ENCODE results near the gene KCNF1. TPM values are rescaled to one million over a fixed set of nuclear protein-coding genes. Genes with fewer than 3 reads are reported as not detected.

Gene KCNF1
- total RNA-seq, 2 donors from 2014 or later = not detected

GRCh38 chr2:10885094-10885860 is 26.5 kb upstream of the KCNF1 start:
- Mint-ChIP-seq H3K4me3 (no peak overlapping the region), H3K27me3 (peaks cover 13 to 14% of the 10 kb centered on the region in 2 donors), H3K27ac (no peak overlapping the region), H3K4me1 (ENCODE audit: low read depth in 2 of 2) (no peaks in the 10 kb centered on the region), H3K9me3 (no peaks in the 10 kb centered on the region), H3K36me3 (no peaks in the 10 kb centered on the region)
- DNase-seq (ENCODE audit: low spot score) (no peak), ATAC-seq (no peak)

GRCh38 chr2:10887476-10887875 is 24.3 kb upstream of the KCNF1 start:
- H3K4me1 Mint-ChIP-seq (ENCODE audit: low read depth in 2 of 2) = no peaks in the 10 kb centered on the region
- ATAC-seq (no peak), DNase-seq (ENCODE audit: low spot score) (no peak)
- no peak overlapping the region for H3K4me3 Mint-ChIP-seq
- no peak overlapping the region for H3K27ac Mint-ChIP-seq
- no peaks in the 10 kb centered on the region for H3K9me3 Mint-ChIP-seq
- H3K27me3 Mint-ChIP-seq = peaks cover 19 to 21% of the 10 kb centered on the region in 2 donors
- no peaks in the 10 kb centered on the region for H3K36me3 Mint-ChIP-seq

- peaks cover 26 to 38% of the 10 kb centered on the region in 2 donors for H3K27me3 Mint-ChIP-seq
- no peak overlapping the region for H3K4me3 Mint-ChIP-seq
- H3K27ac Mint-ChIP-seq = no peak overlapping the region
- H3K9me3 Mint-ChIP-seq = no peaks in the 10 kb centered on the region
- no peaks in the 10 kb centered on the region for H3K36me3 Mint-ChIP-seq
- ATAC-seq (no peak), DNase-seq (ENCODE audit: low spot score) (no peak)
- H3K4me1 Mint-ChIP-seq (ENCODE audit: low read depth in 2 of 2) = no peaks in the 10 kb centered on the region
Measured at GRCh38 chr2:10889651-10890215, 22.0 kb upstream of the KCNF1 start.

DNA sequence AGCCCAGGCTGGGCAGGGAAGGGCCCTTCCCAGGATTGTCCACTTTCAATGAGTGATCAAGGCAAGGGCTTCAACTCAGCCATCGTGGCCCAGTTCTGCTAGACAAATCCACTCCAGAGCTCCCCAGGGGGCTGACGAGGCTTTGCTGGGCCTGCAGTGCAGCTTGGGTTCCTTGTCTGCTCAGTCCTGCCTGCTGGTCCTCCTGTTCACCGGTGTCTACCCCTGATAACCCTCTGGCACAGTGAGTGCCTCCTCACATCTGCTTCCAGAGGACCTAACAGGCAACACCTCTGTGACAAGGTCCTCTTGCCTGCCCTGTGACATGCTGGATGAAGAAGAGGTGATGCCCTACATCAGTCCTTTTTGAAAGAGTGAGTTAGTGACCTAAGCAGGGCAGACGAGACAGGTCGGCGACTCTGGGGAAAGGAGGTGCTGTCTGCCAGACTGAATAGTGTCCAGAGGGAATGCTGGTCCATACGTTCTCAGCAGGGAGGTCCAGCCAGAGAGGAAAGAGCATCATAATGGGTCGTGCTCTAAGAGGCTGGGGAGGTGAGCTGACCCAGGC is 20.9 kb upstream of the KCNF1 start:
- Mint-ChIP-seq H3K4me3 (no peak overlapping the region), H3K9me3 (no peaks in the 10 kb centered on the region), H3K36me3 (no peaks in the 10 kb centered on the region), H3K27me3 (peaks cover 29 to 43% of the 10 kb centered on the region in 2 donors), H3K4me1 (ENCODE audit: low read depth in 2 of 2) (no peaks in the 10 kb centered on the region), H3K27ac (no peak overlapping the region)
- DNase-seq (ENCODE audit: low spot score) (no peak), ATAC-seq (no peak)

DNA sequence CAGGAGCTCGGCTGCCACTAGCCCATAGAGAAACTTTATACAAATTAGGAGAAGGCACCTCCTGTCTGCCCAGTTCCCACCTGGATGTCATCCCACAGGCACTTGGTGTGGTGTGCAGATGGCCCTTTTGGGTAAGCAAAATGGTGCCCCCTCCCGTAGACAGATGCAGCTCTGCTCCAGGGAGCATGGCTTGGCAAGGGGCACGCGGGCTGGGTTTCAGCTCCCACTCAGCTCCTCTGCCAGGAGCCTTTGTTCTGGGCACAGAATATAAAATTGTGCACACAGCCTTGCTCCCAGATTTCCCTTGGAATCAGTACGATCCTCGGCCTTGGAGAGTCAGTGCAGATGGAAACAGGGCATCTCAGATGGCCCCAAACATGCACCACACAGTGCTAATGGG is 20.3 kb upstream of the KCNF1 start:
- H3K36me3 Mint-ChIP-seq = no peaks in the 10 kb centered on the region
- no peak for DNase-seq (ENCODE audit: low spot score)
- H3K4me3 Mint-ChIP-seq = no peak overlapping the region
- ATAC-seq = no peak
- H3K27ac Mint-ChIP-seq = no peak overlapping the region
- peaks cover 33 to 49% of the 10 kb centered on the region in 2 donors for H3K27me3 Mint-ChIP-seq
- H3K9me3 Mint-ChIP-seq = no peaks in the 10 kb centered on the region
- H3K4me1 Mint-ChIP-seq (ENCODE audit: low read depth in 2 of 2) = no peaks in the 10 kb centered on the region

GRCh38 chr2:10891848-10892247 is 19.9 kb upstream of the KCNF1 start:
- no peaks in the 10 kb centered on the region for H3K4me1 Mint-ChIP-seq (ENCODE audit: low read depth in 2 of 2)
- H3K36me3 Mint-ChIP-seq = no peaks in the 10 kb centered on the region
- no peaks in the 10 kb centered on the region for H3K9me3 Mint-ChIP-seq
- DNase-seq (ENCODE audit: low spot score) (no peak), ATAC-seq (no peak)
- peaks cover 33 to 50% of the 10 kb centered on the region in 2 donors for H3K27me3 Mint-ChIP-seq
- no peak overlapping the region for H3K4me3 Mint-ChIP-seq
- H3K27ac Mint-ChIP-seq = no peak overlapping the region

GRCh38 chr2:10892316-10892715 is 19.4 kb upstream of the KCNF1 start:
- no peaks in the 10 kb centered on the region for H3K4me1 Mint-ChIP-seq (ENCODE audit: low read depth in 2 of 2)
- H3K27me3 Mint-ChIP-seq = peaks cover 36 to 50% of the 10 kb centered on the region in 2 donors
- no peak overlapping the region for H3K4me3 Mint-ChIP-seq
- H3K36me3 Mint-ChIP-seq = no peaks in the 10 kb centered on the region
- no peak overlapping the region for H3K27ac Mint-ChIP-seq
- H3K9me3 Mint-ChIP-seq = no peaks in the 10 kb centered on the region
- no peak for DNase-seq (ENCODE audit: low spot score)
- ATAC-seq = no peak

DNA sequence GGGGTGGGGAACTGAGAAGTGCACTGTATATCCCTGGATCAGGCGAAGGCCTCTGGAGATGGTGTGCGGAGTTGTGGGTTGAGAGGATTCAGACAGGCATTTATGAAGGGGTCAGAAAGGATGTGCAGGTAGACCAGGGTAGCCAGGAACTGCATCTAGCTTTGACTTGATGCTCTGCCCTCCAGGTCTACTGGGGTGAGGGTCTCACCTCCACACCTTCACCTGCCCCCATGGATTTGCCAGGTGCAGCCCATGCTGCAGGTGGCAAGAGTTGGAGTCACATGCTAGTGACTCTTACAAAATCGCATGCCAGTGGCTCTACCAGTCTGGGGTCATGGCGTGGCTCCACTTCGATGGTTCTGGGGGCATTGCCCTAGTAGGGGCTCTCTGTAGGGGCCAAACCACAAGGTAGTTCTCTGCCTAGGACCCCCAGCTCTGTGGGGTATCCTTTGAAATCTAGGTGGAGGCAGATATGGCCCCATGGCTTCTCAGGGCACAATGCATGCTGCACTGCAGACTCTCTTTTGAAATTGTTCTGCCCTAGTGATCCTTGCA is 18.9 kb upstream of the KCNF1 start:
- Mint-ChIP-seq H3K36me3 (no peaks in the 10 kb centered on the region), H3K27me3 (peaks cover 34 to 50% of the 10 kb centered on the region in 2 donors), H3K4me3 (no peak overlapping the region), H3K27ac (no peak overlapping the region), H3K4me1 (ENCODE audit: low read depth in 2 of 2) (no peaks in the 10 kb centered on the region), H3K9me3 (no peaks in the 10 kb centered on the region)
- DNase-seq (ENCODE audit: low spot score) (no peak), ATAC-seq (no peak)

DNA sequence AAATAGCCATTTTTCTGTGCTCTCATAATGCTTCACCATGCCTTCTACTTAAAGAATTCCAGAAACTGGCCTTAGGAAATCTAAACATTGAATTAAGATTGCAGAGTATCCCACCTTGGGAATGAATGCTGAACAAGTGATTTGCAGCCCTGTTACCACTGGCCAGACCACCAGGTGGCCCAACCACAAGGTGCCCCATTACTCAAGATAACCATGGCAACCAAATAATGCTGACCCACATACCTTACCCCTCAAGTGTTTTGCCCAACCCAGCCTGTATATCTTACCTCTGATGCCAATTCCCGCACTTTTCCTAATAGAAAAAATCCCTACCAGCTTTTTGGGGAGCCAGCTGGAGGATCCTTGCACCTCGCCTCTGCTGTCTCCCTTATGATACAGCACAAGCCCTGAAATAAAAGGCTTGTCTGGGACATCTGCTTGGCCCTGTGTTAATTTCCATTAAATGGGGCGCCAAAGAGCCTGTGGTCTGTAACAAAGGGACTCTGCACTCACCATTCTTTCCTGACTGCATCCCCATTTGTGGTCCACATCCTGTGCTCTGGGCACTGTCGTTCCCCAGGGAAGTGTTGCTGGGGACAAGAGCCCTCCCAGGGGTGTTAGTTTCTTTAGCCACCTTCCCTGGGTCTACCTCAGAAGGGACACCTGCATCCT is 17.3 kb upstream of the KCNF1 start:
- H3K27me3 Mint-ChIP-seq = peaks cover 29 to 49% of the 10 kb centered on the region in 2 donors
- H3K4me1 Mint-ChIP-seq (ENCODE audit: low read depth in 2 of 2) = no peaks in the 10 kb centered on the region
- H3K27ac Mint-ChIP-seq = no peak overlapping the region
- H3K36me3 Mint-ChIP-seq = no peaks in the 10 kb centered on the region
- H3K4me3 Mint-ChIP-seq = no peak overlapping the region
- no peaks in the 10 kb centered on the region for H3K9me3 Mint-ChIP-seq
- no peak for ATAC-seq
- no peak for DNase-seq (ENCODE audit: low spot score)

DNA sequence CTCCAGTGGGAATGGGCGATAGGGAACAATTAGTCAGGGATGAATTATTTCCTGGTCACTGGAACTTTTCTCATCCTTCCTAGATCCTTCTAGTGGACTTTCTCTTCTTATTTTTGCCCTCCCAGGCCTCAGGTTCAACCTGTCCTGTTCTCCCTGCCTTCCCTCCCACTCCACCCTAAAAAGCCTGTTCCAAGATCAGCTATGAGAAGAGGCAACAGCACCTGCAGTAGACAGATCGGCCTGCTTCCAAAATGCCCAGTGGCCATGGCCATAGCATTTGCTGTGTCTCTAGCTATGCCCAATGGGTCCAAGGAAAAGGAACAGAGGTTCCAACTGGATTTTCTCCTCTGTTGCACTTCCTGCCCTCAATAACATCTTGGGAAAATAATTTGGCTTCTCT is 16.5 kb upstream of the KCNF1 start:
- H3K36me3 Mint-ChIP-seq = no peaks in the 10 kb centered on the region
- H3K4me3 Mint-ChIP-seq = no peak overlapping the region
- peaks cover 29 to 48% of the 10 kb centered on the region in 2 donors for H3K27me3 Mint-ChIP-seq
- no peaks in the 10 kb centered on the region for H3K4me1 Mint-ChIP-seq (ENCODE audit: low read depth in 2 of 2)
- ATAC-seq (no peak), DNase-seq (ENCODE audit: low spot score) (no peak)
- H3K27ac Mint-ChIP-seq = no peak overlapping the region
- no peaks in the 10 kb centered on the region for H3K9me3 Mint-ChIP-seq

DNA sequence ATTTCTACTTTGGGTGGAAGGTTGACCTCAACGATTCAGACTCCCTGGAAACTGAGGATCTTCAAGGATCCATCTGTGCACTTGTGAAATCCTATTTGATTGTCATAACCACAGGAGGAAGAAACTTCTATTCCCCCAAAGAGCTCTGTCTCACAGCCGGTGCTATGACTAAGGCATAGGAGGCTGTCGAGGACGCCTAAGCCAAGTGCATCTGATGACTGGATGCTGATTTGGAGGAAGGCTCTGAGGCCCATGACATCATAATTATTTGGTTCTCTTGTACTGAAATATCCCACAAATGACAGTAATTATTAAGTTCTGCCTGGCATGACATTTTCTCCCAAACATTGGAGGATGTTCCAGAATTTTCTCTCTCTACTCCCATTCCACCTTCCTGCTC is 13.8 kb upstream of the KCNF1 start:
- Mint-ChIP-seq H3K36me3 (no peaks in the 10 kb centered on the region), H3K4me3 (no peak overlapping the region), H3K9me3 (no peaks in the 10 kb centered on the region), H3K27me3 (peaks cover 23 to 43% of the 10 kb centered on the region in 2 donors), H3K27ac (no peak overlapping the region), H3K4me1 (ENCODE audit: low read depth in 2 of 2) (no peaks in the 10 kb centered on the region)
- ATAC-seq = no peak
- DNase-seq (ENCODE audit: low spot score) = no peak

DNA sequence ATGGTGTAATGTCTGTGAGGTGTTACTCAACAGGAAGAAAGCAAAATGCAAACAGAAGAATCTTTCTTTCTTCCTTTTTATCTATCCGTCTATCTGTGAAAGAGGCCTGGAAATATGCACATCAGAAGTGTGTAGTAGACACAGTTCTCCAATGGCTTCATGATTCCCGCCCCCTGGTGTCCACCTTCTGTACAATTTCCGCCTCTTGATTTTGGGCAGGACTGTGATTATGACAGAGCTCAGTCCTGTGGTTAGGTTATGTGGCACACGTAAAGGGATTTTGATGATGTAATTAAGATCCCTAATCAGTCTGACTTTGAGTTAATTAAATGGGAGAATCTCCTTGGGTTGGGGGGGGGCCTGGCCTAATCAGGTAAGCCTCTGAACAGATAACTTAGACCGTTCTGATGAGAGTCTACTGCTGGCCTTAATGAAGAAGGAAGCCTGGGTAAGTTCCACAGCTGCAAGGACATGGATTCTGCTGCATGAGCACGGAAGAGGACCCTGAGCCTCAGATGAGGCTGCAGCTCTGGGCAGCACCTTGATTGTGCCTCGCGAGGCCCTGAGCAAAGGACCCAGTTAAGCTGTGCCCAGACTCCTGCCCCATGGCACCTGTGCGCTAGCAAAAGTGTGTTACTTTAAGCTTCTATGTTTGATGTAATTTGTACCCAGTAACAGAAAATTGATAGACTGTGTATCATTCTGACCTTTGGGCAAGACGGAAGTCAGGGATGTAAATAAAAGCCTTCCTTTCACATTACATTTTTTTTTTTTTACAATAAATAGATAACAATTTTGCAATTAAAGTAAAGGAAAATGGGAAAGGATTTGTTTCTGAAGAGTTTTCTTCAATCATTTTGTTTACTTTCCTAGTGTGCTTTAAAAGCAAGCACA is 11.3 kb upstream of the KCNF1 start:
- H3K27me3 Mint-ChIP-seq = peaks cover 15 to 22% of the 10 kb centered on the region in 2 donors
- H3K9me3 Mint-ChIP-seq = no peaks in the 10 kb centered on the region
- no peak overlapping the region for H3K27ac Mint-ChIP-seq
- ATAC-seq (no peak), DNase-seq (ENCODE audit: low spot score) (peak; percentile 32)
- no peaks in the 10 kb centered on the region for H3K4me1 Mint-ChIP-seq (ENCODE audit: low read depth in 2 of 2)
- no peaks in the 10 kb centered on the region for H3K36me3 Mint-ChIP-seq
- H3K4me3 Mint-ChIP-seq = no peak overlapping the region
